ENCODE data around the gene SEPTIN5. TPM values are rescaled to one million over a fixed set of nuclear protein-coding genes. Genes with fewer than 3 reads are reported as not detected.

The SEPTIN5 gene
- total and polyA plus RNA-seq, 9 of the 15 experiments (the other 6 are each of a cell fraction or from before 2014, with no cell fraction given), result 0.03 to 195 (median 119) TPM

- H3K9ac ChIP-seq (ENCODE audit: insufficient read depth in 1 of 2, low read depth in 2 of 2, low read length in 2 of 2), result peak within 1 kb of the TSS; percentile 70 to 98
- WGBS (ENCODE audit: insufficient coverage, low coverage, missing lambda C conversion rate), result 1% methylated on average over 80 of the region's 80 CpGs
- H3K27me3 ChIP-seq (ENCODE audit: control insufficient read depth in 2 of 2, insufficient read depth in 2 of 2, low read length in 2 of 2), result no peaks in the 10 kb centered on the region; a peak in 1 of 5 replicates
- ChIA-PET CTCF (ENCODE audit: low intra/inter-chr PET ratio) (interaction anchor here (0.6 to 1.2 kb wide), 7 partner anchors 15 to 225 kb away, joined by 3 to 5 read pairs (median 4); no protein-coding TSS in a partner anchor), POLR2A (interaction anchor here (0.6 to 2.8 kb wide), 55 partner anchors 9 to 723 kb away, joined by 3 to 20 read pairs (median 4); partner anchors contain the start of genes COMT, GNB1L, RTL10 and TRMT2A)
- intact Hi-C loops (cut with micrococcal nuclease) (loop anchor here (2.0 to 5.0 kb wide), 2 partner anchors 131 to 426 kb away; partner anchors contain the start of genes GNB1L and RTL10), in situ Hi-C loops (cut with MboI) (loop anchor here (10.0 kb wide), 1 partner anchor 391 kb away; the partner anchor contains the start of genes RANBP1 and TRMT2A)
- H3K79me2 ChIP-seq (ENCODE audit: control insufficient read depth, insufficient read depth, low read length), result peaks cover 46% of the 10 kb centered on the region
- peaks cover 29% of the 10 kb centered on the region for H3K9me1 ChIP-seq (ENCODE audit: control insufficient read depth, insufficient read depth, low read length)
- H2AFZ ChIP-seq (ENCODE audit: low read depth, low read length), result peak within 1 kb of the TSS; percentile 79
- H3K36me3 ChIP-seq (ENCODE audit: control insufficient read depth, insufficient read depth, low read length), result peaks cover 40% of the 10 kb centered on the region
- peak within 1 kb of the TSS; percentile 55 for H3K4me3 ChIP-seq
- BruUV-seq (replicated peaks), result TSS peak; percentile 81
- H3K4me1 ChIP-seq (replicated peaks in 1 of 2; ENCODE audit: control insufficient read depth in 2 of 2, insufficient read depth in 2 of 2, low read length in 2 of 2), result peaks cover 53 to 90% of the 10 kb centered on the region in 2 experiments
- H4K20me1 ChIP-seq (replicated peaks; ENCODE audit: control insufficient read depth, insufficient read depth, low read length), result peaks cover 42% of the 10 kb centered on the region
- ATAC-seq (peak; percentile 82), FAIRE-seq (peak; percentile 98), DNase-seq (ENCODE audit: extremely low read depth in 1 of 4, low spot score in 3 of 4) (peak; percentile 99 to 100 (median 100))
- H3K27ac ChIP-seq (ENCODE audit: extremely low read depth, low read depth, low read length), result peak within 1 kb of the TSS; percentile 88
- 0 out of 2 replicates have a peak, but pooled peaks cover 2% of the 10 kb centered on the region for H3K9me3 ChIP-seq (replicated peaks; ENCODE audit: control insufficient read depth, insufficient read depth, low read depth, low read length)
- peak within 1 kb of the TSS; percentile 80 for H3K4me2 ChIP-seq (ENCODE audit: insufficient read depth, low read length)
- TF ChIP-seq ZHX1 (conservative IDR thresholded peaks at IDR 0.05; ENCODE audit: low read length), result peak; percentile 94
- peak; percentile 95 for TF ChIP-seq JUN (IDR thresholded peaks at IDR 0.05; ENCODE audit: borderline replicate concordance, low read depth, low read length)
- TF ChIP-seq JUN (CRISPR knock-in tag; IDR thresholded peaks at IDR 0.05; ENCODE audit: borderline replicate concordance), result no peak
- peak; percentile 99 for TF ChIP-seq SUPT5H (IDR thresholded peaks at IDR 0.05)
- peak; percentile 98 for TF ChIP-seq THAP12 (CRISPR knock-in tag; IDR thresholded peaks at IDR 0.05)
- peak; percentile 100 for TF ChIP-seq FUS (optimal IDR thresholded peaks at IDR 0.05; ENCODE audit: low read depth, low read length)
- no peak for TF ChIP-seq TCF3 (CRISPR knock-in tag; IDR thresholded peaks at IDR 0.05)
- no peak for TF ChIP-seq RNF219 (CRISPR knock-in tag; IDR thresholded peaks at IDR 0.05)
- no peak for TF ChIP-seq ZNF408 (CRISPR knock-in tag; IDR thresholded peaks at IDR 0.05; ENCODE audit: low read depth)
- TF ChIP-seq MEIS2 (IDR thresholded peaks at IDR 0.05; ENCODE audit: partially characterized antibody), result no peak
- no peak for TF ChIP-seq SMAD2 (IDR thresholded peaks at IDR 0.05; ENCODE audit: low read depth, low read length)
- TF ChIP-seq MXI1 (IDR thresholded peaks at IDR 0.05; ENCODE audit: low read depth, low read length), result peak; percentile 96
- no peak for TF ChIP-seq MBD2 (IDR thresholded peaks at IDR 0.05; ENCODE audit: borderline replicate concordance, low read depth)
- TF ChIP-seq MTA1 (IDR thresholded peaks at IDR 0.05; ENCODE audit: borderline replicate concordance), result peak; percentile 92
- no peak for TF ChIP-seq NFE2 (IDR thresholded peaks at IDR 0.05; ENCODE audit: low read depth)
These were observed 9.1 kb downstream of the SEPTIN5 start, which contains the start of gene GP1BB for GRCh38 chr22:19723232-19723982. Gene GP1BB, plus strand, starts transcription at chr22:19723539. Its CDS starts 31 bp downstream, at chr22:19723570.
